HG02763 (cell line): Measurements from ENCODE around the gene C15orf62.

ENCODE experiments used
- ATAC-seq: cut with Tn5 transposase; IDR thresholded peaks from one replicate; pipeline ENCODE4 v1.9.1; 2021; ENCODE audit warnings: mild to moderate bottlenecking, moderate library complexity; ENCODE audit not compliant: unreplicated experiment

The C15orf62 gene, protein sequence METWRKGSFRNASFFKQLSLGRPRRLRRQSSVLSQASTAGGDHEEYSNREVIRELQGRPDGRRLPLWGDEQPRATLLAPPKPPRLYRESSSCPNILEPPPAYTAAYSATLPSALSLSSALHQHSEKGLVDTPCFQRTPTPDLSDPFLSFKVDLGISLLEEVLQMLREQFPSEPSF

DNA sequence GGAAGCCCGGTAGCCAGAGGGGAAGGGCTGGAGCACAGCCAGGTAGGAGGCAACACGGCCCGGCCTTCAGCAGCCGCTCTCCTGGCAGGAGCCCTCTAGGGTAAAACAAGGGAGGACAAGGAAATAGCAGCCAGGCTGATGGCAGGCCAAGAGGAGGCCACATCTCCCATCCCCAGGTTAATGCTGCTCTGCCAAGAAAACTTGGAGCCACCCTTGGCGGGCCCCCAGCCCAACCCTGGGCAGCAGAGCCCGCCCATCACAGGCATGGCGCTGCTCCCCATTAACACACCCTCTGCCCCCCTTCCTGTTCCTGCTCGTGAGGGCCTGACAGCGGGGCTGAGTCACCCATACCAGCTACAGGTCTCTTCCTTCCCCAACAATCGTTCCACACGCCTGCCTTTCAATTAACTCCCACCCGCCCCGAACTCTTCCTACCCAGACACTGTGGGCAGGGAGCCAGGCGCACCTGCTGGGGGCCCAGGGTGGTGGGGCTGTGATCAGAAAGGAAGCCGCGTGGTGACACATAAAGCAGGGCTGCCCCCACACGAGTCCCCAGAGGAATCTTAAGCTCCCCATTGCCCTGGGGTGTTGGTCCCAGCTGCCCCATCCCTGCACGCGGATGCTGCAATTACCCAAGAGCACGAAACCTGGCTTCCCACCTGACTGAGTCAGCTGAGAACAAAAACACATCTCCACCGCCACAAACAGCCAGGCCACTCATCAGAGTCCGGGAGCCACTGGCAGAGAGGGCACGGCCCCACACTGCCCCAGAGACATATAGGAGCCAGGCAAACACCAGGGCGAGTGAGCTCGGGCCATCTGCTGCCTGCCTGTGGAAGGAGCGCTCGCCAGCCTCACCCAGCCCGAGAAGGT, at the start of gene C15orf62:
TSS of gene C15orf62 (plus strand) at position 707 of the 873 bp plus-strand sequence. CDS start 516 bp downstream, outside the sequence.
- peak; percentile 40 for ATAC-seq

DNA sequence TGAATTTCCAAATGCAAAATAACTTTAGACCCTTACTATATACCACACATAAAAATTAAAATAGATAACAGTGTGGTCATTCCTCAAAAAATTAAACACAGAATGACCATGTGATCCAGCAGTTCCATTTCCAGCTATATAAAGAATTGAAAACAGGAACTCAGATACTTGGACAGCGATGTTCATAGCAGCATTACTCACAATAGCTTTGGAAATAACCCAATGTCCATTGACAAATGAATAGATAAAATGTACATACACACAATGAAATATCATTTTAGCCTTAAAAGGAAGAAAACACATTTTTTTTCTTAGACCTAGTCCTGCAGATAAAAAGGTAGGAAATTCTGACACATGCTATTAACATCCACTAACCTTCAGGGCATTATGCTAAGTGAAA, 48.1 kb upstream of the C15orf62 start:
- ATAC-seq: no peak

DNA sequence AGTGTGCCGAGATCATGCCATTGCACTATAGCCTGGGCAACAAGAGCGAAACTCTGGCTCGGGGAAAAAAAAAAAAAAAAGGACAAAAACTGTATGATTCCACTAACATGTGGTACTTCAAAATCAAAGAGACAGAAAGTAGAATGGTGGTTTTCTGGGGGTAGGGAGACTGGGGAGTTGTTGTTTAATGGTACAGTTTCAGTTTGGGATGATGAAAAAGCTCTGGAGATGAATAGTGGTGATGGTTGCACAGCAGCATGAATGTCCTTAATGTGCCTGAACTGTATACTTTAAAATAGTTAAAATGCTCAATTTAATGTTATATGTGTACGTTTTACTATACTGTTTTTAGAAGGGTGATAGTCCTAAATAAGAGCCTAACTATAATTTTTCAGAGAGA, 47.4 kb upstream of the C15orf62 start:
- ATAC-seq: no peak

DNA sequence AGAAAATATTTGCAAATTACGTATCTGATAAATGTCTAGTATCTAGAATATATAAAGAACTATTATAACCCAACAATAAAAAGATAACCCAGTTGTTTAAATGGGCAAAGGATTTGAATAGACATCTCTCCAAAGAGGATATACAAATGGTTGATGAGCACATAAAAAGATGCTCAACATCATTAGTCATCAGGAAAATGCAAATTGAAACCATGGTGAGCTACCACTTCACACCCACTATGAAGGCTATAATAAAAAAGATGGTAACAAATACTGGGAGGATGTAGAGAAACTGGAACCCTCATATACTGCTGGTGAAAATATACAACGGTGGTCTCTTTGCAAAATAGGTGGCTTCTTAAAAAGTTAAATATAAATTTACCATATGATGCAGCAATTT, 46.8 kb upstream of the C15orf62 start:
- ATAC-seq: no peak

DNA sequence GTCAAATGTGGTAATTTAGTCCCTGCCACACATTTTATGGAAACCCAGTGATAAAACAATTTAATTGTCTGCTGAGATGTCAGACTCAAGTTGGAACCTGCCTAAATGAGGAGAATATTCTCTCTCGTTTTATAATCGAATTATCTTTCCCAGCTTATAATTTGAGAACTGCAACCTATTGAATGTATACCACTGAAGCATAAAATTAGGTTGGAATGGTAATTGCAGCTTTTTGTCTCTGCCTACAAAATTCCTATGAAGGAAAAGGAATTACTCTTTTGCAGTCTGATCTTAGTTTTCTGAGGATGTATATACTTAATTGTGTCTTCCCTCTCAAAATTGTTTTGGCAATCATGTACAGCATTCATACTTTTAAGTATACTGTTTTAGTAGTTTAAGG, 45.9 kb upstream of the C15orf62 start:
- no peak for ATAC-seq

DNA sequence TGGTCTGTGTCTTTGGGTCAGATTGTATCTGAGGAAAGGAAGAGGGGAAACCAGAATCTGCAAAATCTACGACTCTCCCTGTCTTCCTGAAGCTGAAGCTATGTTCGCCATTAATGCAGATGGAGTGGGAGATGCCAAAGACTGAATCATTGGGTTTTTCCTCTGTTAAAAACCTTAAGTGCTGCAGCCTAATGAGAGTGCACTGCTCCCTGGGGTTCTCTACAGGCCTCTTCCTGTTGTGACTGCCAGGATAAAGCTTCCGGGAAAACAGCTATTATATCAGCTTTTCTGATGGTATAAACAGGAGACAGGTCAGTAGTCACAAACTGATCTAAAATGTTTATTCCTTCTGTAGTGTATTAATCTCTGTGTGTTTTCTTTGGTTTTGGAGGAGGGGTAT, 38.7 kb upstream of the C15orf62 start:
- no peak for ATAC-seq

DNA sequence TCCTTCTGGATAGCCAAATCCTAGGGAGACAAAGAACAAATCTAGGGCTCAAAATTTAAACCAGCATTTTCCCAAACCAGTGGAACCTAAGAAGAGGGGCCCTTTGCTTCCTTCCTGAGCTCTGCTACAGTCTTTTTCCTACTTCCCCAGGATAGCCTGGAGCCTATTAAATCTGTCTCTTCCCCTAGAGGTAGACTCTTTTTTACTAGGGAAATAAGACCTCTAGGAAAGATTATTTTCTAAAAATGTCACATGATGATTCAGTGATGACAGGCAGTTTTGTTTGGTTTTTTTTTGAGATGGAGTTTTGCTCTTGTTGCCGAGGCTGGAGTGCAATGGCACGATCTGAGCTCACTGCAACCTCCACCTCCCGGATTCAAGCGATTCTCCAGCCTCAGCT, 33.2 kb upstream of the C15orf62 start:
- no peak for ATAC-seq

DNA sequence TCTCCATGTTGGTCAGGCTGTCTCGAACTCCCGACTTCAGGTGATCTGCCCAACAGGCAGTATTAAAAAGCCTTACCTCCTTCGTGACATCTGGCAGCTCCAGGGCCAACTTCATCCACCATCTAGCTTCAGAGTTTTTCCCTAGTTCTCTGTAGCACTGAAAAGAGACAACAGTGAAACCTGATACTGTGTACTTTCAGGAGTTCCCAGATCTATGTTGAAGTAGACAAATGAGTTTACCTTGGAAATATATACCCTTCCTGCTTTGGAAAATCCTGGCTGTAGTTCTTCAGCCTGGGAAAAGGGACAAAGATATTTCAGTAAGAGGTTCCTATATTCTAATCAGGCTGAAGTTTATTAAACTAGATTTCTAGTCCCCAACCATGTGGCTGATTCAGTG, 32.7 kb upstream of the C15orf62 start:
- no peak for ATAC-seq

DNA sequence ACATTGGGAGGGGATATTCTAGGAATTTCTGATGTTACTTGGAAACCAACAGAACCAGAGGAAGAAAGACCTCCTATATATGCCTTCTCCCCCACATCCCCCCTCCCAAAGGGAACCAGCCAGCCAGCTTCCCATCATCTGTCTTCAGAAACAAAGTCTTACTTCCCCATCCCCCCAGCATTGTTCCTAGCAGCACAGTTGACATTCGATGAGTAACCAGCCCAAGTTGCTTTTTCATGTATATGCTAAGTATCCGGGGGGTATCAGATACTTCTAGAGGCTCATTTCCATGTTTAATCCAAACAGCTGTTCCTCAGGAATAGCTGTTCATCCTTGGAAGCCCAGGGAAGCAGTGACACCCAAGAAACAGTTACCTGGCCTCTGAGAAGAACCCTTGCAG, 30.7 kb upstream of the C15orf62 start:
- no peak for ATAC-seq

DNA sequence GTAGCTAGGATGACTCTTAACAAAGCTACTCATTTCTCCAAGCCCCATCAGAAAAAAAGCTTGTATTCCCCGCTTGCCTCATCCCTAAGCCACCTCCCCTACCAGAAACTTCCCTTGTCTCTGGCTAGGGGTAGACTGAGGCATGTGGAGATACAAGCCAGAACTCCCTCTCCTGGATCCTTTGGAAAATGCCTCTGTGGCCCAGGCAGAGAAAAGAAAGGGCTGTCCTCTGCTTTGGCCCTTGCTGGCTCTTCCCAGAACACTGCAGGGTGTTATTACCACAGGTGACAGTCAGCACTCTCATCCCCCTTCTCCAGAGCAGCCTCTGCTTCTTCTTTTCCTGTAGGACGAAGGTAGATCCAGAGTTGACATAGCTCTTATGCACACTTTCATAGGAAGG, 29.9 kb upstream of the C15orf62 start:
- no peak for ATAC-seq

DNA sequence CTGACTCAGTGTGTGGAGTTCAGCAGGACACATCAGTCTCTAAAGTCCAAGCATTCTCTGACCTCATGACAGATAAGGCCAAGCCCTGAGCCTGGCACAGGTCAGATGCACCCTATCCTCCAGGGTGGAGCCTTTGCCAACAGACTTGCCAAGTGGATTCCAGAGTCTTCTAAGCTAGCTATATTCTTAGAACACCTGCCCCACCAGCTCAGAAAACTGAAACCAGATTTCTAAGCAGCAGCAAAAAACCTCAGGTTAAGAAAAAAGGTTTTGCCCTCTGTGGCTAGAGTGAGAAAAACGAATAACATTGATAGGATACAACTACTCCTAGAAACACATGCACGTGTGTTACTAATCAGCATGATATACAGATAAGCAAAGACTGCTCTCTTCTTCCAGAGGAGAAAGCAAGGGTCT, 26.3 kb upstream of the C15orf62 start:
- ATAC-seq: no peak

DNA sequence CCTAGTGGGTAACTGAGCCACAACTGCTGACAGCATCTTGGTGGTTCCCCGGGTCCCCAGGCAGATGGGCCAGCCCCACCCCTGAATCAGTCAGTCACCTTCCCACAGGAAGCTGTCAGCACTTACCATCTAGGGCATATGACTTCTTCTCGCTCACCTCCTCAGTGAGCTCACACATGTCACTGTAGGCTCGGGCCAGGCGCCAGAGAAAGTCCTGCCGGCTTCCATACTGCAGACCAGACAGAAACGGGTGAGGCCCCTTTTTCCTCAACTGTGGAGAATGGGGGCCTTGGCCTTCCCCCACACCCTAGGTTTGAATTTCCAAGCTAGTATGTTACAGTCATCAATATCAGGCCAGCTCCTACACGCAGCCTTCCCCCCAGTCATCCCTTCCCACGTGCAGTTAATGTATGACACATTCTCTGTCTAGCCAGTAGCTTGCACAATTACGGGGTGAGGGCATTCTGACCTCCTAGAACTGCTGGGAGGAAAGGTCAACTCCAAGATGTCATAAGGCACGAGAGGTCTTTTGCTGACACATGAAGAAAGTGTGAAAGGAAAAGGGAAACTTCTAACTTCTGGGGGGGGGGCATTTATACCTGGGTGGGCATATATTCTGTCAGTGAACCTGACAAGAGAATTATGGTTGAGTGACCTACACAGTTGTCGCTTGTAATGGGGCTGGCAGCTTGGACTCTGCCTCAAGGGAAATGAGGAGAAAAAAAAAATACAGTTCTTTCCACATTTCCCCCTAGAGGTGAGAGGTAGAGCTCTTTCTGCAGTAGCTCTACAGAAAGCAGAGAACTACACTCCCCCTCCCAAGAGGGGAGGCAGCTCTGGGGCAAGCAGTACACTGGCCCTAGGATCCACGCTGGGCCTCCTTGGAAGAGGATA, 25.6 kb upstream of the C15orf62 start:
- no peak for ATAC-seq

DNA sequence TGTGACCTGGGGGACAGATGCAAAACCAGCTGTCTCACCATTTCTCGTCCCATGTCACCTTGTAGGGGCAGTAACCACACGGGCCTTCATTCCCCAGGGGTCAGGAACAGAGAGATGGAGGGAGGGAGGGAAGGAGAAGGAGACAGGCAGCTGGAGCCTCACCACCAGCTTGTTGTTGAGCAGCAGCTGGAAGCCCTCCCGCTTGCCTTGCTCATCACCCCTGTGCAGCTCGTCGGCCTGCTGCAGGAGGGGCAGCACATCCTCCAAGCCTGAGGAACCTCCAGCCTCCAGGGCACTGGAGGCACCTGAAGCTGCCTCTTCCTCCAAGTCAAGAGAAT, 25.0 kb upstream of the C15orf62 start:
- no peak for ATAC-seq

DNA sequence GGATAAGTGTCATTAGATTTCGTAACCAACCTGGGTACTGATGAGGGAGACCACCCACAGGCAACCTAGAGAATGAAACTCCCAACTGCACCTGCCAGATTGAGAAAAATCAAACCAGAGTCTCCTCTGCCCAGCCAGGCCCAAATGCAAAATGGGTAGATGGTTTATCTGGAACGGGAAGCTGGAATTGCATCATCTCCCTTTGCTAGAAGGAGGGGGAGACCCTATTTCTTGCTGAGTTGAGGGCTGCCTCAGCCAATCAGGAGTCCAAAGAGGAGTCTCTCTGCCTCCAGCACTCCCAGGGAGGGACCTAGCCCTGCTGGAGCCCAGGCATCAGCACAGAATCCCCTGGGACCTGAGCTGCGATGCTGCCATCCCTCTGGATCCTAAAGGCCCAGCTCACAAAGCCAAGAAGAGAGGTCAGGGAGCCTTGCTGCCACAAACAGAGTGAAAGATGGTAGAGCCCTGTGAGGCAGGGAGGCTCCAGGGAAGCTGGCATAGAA, 22.8 kb upstream of the C15orf62 start:
- ATAC-seq: no peak

DNA sequence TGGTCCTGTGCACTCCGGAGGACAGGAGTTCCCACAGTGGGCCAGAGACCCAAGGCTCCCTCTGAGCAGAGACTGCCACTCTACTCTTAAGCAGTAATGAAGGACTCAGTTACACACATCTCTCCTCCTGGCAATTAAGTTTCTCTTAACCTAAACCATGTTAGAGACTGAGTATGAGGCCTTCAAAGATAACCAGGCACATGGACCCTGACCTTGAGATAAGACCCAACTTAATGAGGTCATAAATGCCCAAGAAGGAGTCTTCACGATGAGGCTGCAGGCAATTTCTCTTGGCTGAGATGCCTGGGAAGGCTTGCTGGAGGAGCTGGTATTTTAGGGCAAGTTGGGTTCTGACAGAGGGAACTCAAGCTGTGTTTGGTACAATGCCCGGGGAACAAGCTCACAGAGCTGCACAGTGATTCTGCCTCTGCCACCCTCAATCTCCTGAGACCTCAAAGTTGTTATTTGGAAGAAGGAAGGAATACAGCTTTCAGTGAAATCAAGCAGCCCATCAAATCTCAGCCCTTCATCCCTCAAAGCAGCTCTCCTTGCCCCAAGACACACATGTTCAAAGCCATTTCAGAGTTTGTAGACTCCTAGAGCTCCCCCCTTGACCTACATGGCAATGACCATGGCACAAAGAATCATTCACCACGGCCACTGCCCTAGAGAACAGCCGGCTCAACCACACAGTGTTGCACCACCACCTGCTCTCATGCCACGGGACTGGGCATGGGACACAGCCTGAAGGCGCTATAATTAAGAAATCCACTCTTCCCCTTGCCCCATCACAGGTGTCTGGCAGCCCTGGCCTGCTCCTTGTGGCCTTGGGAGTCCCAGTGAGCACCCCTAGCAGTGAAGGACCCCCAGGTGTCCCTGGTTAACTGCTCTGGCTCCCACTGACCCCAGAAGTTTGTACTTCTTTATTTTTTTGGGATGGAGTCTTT, 21.8 kb upstream of the C15orf62 start:
- no peak for ATAC-seq

DNA sequence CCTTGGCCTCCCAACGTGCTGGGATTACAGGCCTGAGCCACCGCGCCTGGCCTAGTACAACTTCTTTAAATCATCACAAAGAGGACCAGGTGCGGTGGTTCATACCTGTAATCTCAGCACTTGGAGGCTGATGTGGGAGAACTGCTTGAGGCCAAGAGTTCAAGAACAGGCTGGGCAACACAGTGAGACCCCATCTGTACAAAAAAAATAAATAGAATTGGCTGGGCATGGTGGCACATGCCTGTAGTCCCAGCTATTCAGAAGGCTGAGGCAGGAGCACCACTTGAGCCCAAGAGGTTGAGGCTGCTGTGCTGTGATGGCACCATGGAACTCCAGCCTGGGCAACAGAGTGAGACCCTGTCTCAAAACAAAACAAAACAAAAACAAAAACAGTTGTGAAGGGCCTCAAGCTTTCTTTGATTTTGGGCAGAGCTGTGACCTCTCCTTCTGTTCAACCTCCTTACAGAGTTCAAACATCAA, 20.6 kb upstream of the C15orf62 start:
- no peak for ATAC-seq

DNA sequence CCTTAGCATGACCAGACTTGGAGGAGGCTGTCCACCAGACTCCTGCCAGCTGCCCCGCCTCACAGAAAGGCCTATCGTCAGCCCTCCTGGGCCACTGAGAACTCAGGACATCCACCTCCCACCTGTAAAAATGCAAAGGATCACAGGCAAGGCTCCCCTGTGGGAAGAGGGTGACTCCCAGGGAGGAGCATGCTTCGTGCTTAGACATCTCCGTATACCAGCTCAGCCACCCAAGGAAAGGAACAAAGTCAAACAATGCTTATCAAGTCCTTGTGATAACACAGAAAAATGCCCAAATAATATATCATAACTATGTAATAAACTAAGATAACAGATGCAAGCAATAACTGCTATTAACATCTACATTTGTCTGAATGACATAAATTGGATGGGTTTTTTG, 18.9 kb upstream of the C15orf62 start:
- no peak for ATAC-seq

DNA sequence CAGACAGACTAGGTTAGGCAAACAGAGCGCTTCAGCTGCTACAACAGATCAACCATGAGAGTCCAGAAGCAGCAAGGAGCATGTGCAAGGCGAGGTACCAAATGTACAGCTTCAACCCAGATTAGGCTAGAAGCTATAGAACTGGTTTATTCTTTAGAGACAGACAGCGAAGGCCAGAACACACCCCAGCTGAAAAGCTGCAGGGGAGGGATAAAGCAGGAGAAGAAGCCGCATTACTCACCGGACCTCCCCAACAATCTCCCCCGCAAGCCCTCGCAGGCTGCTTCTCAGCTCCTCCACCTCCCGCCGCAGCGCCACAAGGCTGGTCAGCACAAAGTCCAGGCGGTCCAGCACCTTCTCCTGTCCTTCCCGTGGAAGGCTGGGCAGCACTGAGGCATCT, 18.0 kb upstream of the C15orf62 start:
- no peak for ATAC-seq

DNA sequence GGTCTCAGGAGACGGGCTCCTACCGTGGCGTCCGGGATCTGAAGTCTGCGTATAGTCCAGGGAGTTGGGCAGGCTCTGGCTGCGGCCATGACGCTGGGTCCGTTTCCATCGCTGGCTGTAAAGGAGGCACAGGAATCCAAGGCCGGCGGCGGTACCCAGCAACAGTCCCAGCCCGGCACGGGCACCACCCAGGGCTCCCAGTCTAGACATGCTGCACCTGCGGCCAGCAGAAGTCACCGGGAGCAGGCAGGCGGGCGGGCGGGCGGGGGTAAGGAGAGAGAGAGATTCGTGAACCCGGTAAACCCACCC, 15.3 kb upstream of the C15orf62 start:
- peak; percentile 12 for ATAC-seq
